ENCODE measurements around the gene RNF175.

Gene RNF175

GRCh38 chr4:153725831-153726154, 34.0 kb downstream of the RNF175 start:
- no peaks in the 10 kb centered on the region for H3K9me3 ChIP-seq (ENCODE audit: insufficient read depth, low read depth, low read length)
- H2AFZ ChIP-seq (ENCODE audit: low read length): no peak overlapping the region
- H3K4me1 ChIP-seq (ENCODE audit: insufficient read depth, low read length, poor library complexity, severe bottlenecking): peaks cover 8% of the 10 kb centered on the region
- H3K79me2 ChIP-seq (ENCODE audit: insufficient read depth, low read length): no peaks in the 10 kb centered on the region
- TF ChIP-seq CTCF (conservative IDR thresholded peaks at IDR 0.05; ENCODE audit: low read length) (no peak), EZH2phosphoT487 (IDR thresholded peaks at IDR 0.05; ENCODE audit: borderline replicate concordance) (no peak)
- no peaks in the 10 kb centered on the region for H4K20me1 ChIP-seq (ENCODE audit: insufficient read depth, low read length, poor library complexity, severe bottlenecking)
- no peaks in the 10 kb centered on the region for H3F3A ChIP-seq (ENCODE audit: low read depth)
- no peaks in the 10 kb centered on the region for H3K9me2 ChIP-seq (replicated peaks; ENCODE audit: low read depth, low read length)
- H3K27me3 ChIP-seq (ENCODE audit: insufficient read depth, low read length, poor library complexity, severe bottlenecking): no peaks in the 10 kb centered on the region
- no peaks in the 10 kb centered on the region for H3K36me3 ChIP-seq (ENCODE audit: insufficient read depth, low read length)
- no peak overlapping the region for H3K4me3 ChIP-seq (ENCODE audit: low read length, poor library complexity, severe bottlenecking)
- H3K9ac ChIP-seq (ENCODE audit: low read depth, low read length, poor library complexity, severe bottlenecking): no peak overlapping the region
- H3K4me2 ChIP-seq (ENCODE audit: low read depth, low read length, poor library complexity, severe bottlenecking): no peak overlapping the region

- Histone ChIP-seq H3K79me2 (ENCODE audit: insufficient read depth, low read length) (no peaks in the 10 kb centered on the region), H3K4me2 (ENCODE audit: low read depth, low read length, poor library complexity, severe bottlenecking) (no peak overlapping the region), H3K9me2 (replicated peaks; ENCODE audit: low read depth, low read length) (no peaks in the 10 kb centered on the region), H3F3A (ENCODE audit: low read depth) (no peaks in the 10 kb centered on the region), H3K9me3 (ENCODE audit: insufficient read depth, low read depth, low read length) (no peaks in the 10 kb centered on the region), H4K20me1 (ENCODE audit: insufficient read depth, low read length, poor library complexity, severe bottlenecking) (no peaks in the 10 kb centered on the region), H3K9ac (ENCODE audit: low read depth, low read length, poor library complexity, severe bottlenecking) (no peak overlapping the region), H2AFZ (ENCODE audit: low read length) (no peak overlapping the region), H3K4me1 (ENCODE audit: insufficient read depth, low read length, poor library complexity, severe bottlenecking) (peaks cover 8% of the 10 kb centered on the region), H3K27me3 (ENCODE audit: insufficient read depth, low read length, poor library complexity, severe bottlenecking) (no peaks in the 10 kb centered on the region), H3K36me3 (ENCODE audit: insufficient read depth, low read length) (no peaks in the 10 kb centered on the region), H3K4me3 (ENCODE audit: low read length, poor library complexity, severe bottlenecking) (no peak overlapping the region)
- no peak for TF ChIP-seq EZH2phosphoT487 (IDR thresholded peaks at IDR 0.05; ENCODE audit: borderline replicate concordance)
- no peak for TF ChIP-seq CTCF (conservative IDR thresholded peaks at IDR 0.05; ENCODE audit: low read length)
Measured at GRCh38 chr4:153725136-153725830, 34.5 kb downstream of the RNF175 start.

- Histone ChIP-seq H3F3A (ENCODE audit: low read depth) (no peaks in the 10 kb centered on the region), H3K36me3 (ENCODE audit: insufficient read depth, low read length) (no peaks in the 10 kb centered on the region), H3K79me2 (ENCODE audit: insufficient read depth, low read length) (no peaks in the 10 kb centered on the region), H4K20me1 (ENCODE audit: insufficient read depth, low read length, poor library complexity, severe bottlenecking) (no peaks in the 10 kb centered on the region), H3K9ac (ENCODE audit: low read depth, low read length, poor library complexity, severe bottlenecking) (no peak overlapping the region), H3K4me3 (ENCODE audit: low read length, poor library complexity, severe bottlenecking) (no peak overlapping the region), H3K9me3 (ENCODE audit: insufficient read depth, low read depth, low read length) (no peaks in the 10 kb centered on the region), H3K4me1 (ENCODE audit: insufficient read depth, low read length, poor library complexity, severe bottlenecking) (peaks cover 8% of the 10 kb centered on the region), H3K27me3 (ENCODE audit: insufficient read depth, low read length, poor library complexity, severe bottlenecking) (no peaks in the 10 kb centered on the region), H3K4me2 (ENCODE audit: low read depth, low read length, poor library complexity, severe bottlenecking) (no peak overlapping the region), H3K9me2 (replicated peaks; ENCODE audit: low read depth, low read length) (no peaks in the 10 kb centered on the region), H2AFZ (ENCODE audit: low read length) (no peak overlapping the region)
- TF ChIP-seq EZH2phosphoT487 (IDR thresholded peaks at IDR 0.05; ENCODE audit: borderline replicate concordance): no peak
- TF ChIP-seq CTCF (conservative IDR thresholded peaks at IDR 0.05; ENCODE audit: low read length): no peak
Measured at GRCh38 chr4:153724606-153725005, 35.2 kb downstream of the RNF175 start.
